CD4-positive, alpha-beta T cell treated with Interleukin-15 for 1 hour (primary cell): ENCODE measurements around the gene TEX19.
"Not testable (repeated sequence)": the region's sequence is repeated elsewhere in the genome, so short reads cannot be mapped to it uniquely, and the experiment has no call there.

Experiments
- DNase-seq: peaks from one replicate; pipeline ENCODE4 v3.0.0-alpha.2; 2020

TEX19 gene

GRCh38 chr17:82338858-82339633 lies 20.0 kb upstream of the TEX19 start:
- DNase-seq, result no peak

- no peak for DNase-seq
Observed at GRCh38 chr17:82339634-82340580, 19.1 kb upstream of the TEX19 start.

- no peak for DNase-seq
Observed at GRCh38 chr17:82342361-82343079, 16.5 kb upstream of the TEX19 start.

GRCh38 chr17:82343560-82343959 lies 15.5 kb upstream of the TEX19 start:
- DNase-seq, result no peak

- DNase-seq, result no peak
Observed at GRCh38 chr17:82344175-82344907, 14.7 kb upstream of the TEX19 start.

- DNase-seq, result no peak
Observed at GRCh38 chr17:82345151-82345976, 13.7 kb upstream of the TEX19 start.

- no peak for DNase-seq
Observed at GRCh38 chr17:82346342-82347300, 12.4 kb upstream of the TEX19 start.

- not testable (repeated sequence) for DNase-seq
Observed at GRCh38 chr17:82347994-82348393, 11.1 kb upstream of the TEX19 start.

GRCh38 chr17:82348434-82348833 lies 10.6 kb upstream of the TEX19 start:
- no peak for DNase-seq

- no peak for DNase-seq
Observed at GRCh38 chr17:82348866-82349265, 10.2 kb upstream of the TEX19 start.

- no peak for DNase-seq
Observed at GRCh38 chr17:82349287-82349701, 9.8 kb upstream of the TEX19 start.

- peak; percentile 31 for DNase-seq
Observed at GRCh38 chr17:82350182-82351030, 8.6 kb upstream of the TEX19 start.

- no peak for DNase-seq
Observed at GRCh38 chr17:82351254-82351712, 7.8 kb upstream of the TEX19 start.

GRCh38 chr17:82351713-82352488 lies 7.1 kb upstream of the TEX19 start:
- peak; percentile 79 for DNase-seq

- no peak for DNase-seq
Observed at GRCh38 chr17:82353484-82353883, 5.6 kb upstream of the TEX19 start.

GRCh38 chr17:82354804-82355308 lies 4.2 kb upstream of the TEX19 start:
- DNase-seq, result no peak

GRCh38 chr17:82355770-82356427 lies 3.1 kb upstream of the TEX19 start:
- DNase-seq, result no peak
